A673 (cell line): Measurements from ENCODE around the gene UTS2R.

Source experiments
- EZH2 ChIP-seq: fragments of 200-600 bp; sonication (generic); IDR thresholded peaks from 2 replicates; pipeline ENCODE4 v1.6.1; 2017; ENCODE audit warnings: borderline replicate concordance, low read depth, mild to moderate bottlenecking, mixed read lengths, antibody characterized with exemption, low read length; ENCODE audit not compliant: poor library complexity, severe bottlenecking
- TF ChIP-seq, protein P1 (sequence below): fragments of 300-800, 200-600 bp; sonication (generic); conservative IDR thresholded peaks from 2 replicates; pipeline ENCODE4 v1.5.1; 2017; ENCODE audit warnings: low read depth, mild to moderate bottlenecking, antibody characterized with exemption, low read length, moderate library complexity, mixed read lengths

DNA sequence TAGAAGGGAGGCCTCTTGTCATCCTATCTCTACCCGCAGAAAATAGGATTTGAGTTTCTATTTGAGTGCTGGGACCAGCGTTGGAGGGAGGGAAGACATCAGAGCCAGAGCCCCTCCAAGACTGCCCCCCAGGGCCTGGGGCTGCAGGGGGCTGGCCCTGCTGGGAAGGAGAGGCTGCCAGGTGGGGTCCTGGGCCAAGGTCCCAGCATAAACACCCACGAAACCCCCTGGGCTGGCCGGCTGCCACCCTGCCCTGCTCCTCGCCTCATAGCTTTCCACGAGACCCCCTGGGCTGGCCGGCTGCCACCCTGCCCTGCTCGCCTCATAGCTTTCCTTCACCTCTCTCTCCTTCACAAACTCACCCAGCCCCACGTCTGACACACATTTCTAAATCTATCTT, 23.1 kb upstream of the UTS2R start:
- TF ChIP-seq, protein P1, sequence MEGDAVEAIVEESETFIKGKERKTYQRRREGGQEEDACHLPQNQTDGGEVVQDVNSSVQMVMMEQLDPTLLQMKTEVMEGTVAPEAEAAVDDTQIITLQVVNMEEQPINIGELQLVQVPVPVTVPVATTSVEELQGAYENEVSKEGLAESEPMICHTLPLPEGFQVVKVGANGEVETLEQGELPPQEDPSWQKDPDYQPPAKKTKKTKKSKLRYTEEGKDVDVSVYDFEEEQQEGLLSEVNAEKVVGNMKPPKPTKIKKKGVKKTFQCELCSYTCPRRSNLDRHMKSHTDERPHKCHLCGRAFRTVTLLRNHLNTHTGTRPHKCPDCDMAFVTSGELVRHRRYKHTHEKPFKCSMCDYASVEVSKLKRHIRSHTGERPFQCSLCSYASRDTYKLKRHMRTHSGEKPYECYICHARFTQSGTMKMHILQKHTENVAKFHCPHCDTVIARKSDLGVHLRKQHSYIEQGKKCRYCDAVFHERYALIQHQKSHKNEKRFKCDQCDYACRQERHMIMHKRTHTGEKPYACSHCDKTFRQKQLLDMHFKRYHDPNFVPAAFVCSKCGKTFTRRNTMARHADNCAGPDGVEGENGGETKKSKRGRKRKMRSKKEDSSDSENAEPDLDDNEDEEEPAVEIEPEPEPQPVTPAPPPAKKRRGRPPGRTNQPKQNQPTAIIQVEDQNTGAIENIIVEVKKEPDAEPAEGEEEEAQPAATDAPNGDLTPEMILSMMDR: no peak
- no peak for TF ChIP-seq EZH2
